ENCODE results near the gene POMP. TPM values are rescaled to one million over a fixed set of nuclear protein-coding genes. Genes with fewer than 3 reads are reported as not detected.

The POMP gene
- total RNA-seq, 1 donor from 2014 or later, result 58.9 TPM

Other genes with a start within 250 kb of the POMP start
- gene FLT1, start 164.0 kb upstream of the POMP start, total RNA-seq, result 0.81 and 1.2 TPM in 2 replicates
- gene SLC46A3, start 59.8 kb downstream of the POMP start, total RNA-seq, result 3.3 and 3.5 TPM in 2 replicates
- 9.2 and 9.3 TPM in 2 replicates for gene MTUS2, start 161.2 kb downstream of the POMP start, total RNA-seq